Left ventricle myocardium inferior (tissue), 1 donor: ENCODE results near the gene NDUFAF7. TPM values are rescaled to one million over a fixed set of nuclear protein-coding genes. Genes with fewer than 3 reads are reported as not detected.
"Not testable (repeated sequence)": the region's sequence is repeated elsewhere in the genome, so short reads cannot be mapped to it uniquely, and the experiment has no call there.

Experiments
- DNase-seq: peaks from one replicate; pipeline ENCODE4 v3.0.0-alpha.2; 2020
- H3K27ac ChIP-seq: fragments of 200-600 bp; replicated peaks from 2 replicates; pipeline ENCODE4 v1.8.0; 2021
- H3K27me3 ChIP-seq: fragments of 200-600 bp; 2 replicates; pipeline ENCODE4 v1.8.0; 2021; ENCODE audit warnings: low read depth
- H3K36me3 ChIP-seq: fragments of 200-600 bp; 2 replicates; pipeline ENCODE4 v1.8.0; 2021
- H3K4me1 ChIP-seq: fragments of 200-600 bp; 2 replicates; pipeline ENCODE4 v1.8.0; 2021
- H3K4me3 ChIP-seq: fragments of 200-600 bp; 2 replicates; pipeline ENCODE4 v1.8.0; 2021; ENCODE audit warnings: mild to moderate bottlenecking, moderate library complexity
- H3K9me3 ChIP-seq: fragments of 200-600 bp; replicated peaks from 2 replicates; pipeline ENCODE4 v1.8.0; 2021
- intact Hi-C: fragments of 100-400 bp; cut with micrococcal nuclease; formaldehyde crosslinking; loops from one replicate; pipeline ENCODE4 v1.11.0; 2022
- total RNA-seq: library from RNA; stranded (reverse); fragmentation: NEBNext Ultra II Directional; extraction: Animal tissue kit (Norgen Biotek cat#: 25700); gene quantifications from one replicate; pipeline ENCODE4 v1.2.1, GENCODE V29; 2021
- TF ChIP-seq, protein P1 (sequence below): fragments of 200-600 bp; IDR thresholded peaks from 2 replicates; pipeline ENCODE4 v1.8.0; 2021; ENCODE audit warnings: antibody characterized with exemption, mild to moderate bottlenecking, borderline replicate concordance
- donor health status: DM: no; HTN: yes; CAD: no; lungs with severe emphysema.

The NDUFAF7 gene
- total RNA-seq, 1 donor from 2014 or later = 27.5 TPM

DNA sequence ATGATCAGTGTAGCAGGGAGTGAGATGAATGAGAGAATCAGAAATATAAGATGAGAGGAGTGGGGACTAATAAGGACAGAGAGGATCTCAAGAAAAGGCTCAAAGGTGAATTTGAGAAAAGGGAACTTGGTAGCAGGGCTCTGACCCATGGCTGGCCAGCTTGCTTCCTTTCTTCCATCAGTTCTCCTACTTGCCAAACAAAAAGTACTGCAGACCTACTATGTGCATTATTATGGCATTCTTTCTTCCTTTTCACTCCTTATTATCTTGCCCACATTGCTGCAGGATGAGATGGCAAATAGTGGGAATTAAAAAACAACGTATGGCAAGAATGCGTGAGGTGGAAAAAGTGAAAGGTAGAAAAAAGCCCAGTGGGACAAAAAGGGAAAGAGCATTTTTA, 60.2 kb downstream of the NDUFAF7 start:
- peaks cover 48% of the 10 kb centered on the region for H3K36me3 ChIP-seq
- H3K27me3 ChIP-seq = no peaks in the 10 kb centered on the region
- H3K4me1 ChIP-seq = no peaks in the 10 kb centered on the region
- DNase-seq = no peak
- no peak overlapping the region for H3K27ac ChIP-seq
- no peak overlapping the region for H3K4me3 ChIP-seq
- TF ChIP-seq, protein P1, sequence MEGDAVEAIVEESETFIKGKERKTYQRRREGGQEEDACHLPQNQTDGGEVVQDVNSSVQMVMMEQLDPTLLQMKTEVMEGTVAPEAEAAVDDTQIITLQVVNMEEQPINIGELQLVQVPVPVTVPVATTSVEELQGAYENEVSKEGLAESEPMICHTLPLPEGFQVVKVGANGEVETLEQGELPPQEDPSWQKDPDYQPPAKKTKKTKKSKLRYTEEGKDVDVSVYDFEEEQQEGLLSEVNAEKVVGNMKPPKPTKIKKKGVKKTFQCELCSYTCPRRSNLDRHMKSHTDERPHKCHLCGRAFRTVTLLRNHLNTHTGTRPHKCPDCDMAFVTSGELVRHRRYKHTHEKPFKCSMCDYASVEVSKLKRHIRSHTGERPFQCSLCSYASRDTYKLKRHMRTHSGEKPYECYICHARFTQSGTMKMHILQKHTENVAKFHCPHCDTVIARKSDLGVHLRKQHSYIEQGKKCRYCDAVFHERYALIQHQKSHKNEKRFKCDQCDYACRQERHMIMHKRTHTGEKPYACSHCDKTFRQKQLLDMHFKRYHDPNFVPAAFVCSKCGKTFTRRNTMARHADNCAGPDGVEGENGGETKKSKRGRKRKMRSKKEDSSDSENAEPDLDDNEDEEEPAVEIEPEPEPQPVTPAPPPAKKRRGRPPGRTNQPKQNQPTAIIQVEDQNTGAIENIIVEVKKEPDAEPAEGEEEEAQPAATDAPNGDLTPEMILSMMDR = no peak
- intact Hi-C loops = no loop called here
- no peaks in the 10 kb centered on the region for H3K9me3 ChIP-seq

DNA sequence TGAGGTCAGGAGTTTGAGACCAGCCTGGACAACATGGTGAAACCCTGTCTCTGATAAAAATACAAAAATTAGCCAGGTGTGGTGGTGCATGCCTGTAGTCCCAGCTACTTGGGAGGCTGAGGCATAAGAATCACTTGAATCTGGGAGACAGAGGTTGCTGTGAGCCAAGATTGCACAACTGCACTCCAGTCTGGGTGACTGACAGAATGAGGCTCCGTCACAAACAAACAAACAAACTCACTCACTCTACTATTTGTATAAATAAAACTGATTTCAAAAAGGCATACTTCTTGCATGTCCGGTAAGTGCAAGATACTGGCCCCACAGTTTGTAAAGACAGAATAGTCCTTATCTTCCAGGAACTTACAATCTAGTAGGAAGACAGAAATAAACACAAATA, 63.4 kb downstream of the NDUFAF7 start:
- H3K9me3 ChIP-seq, H3K4me1 ChIP-seq, H3K4me3 ChIP-seq, H3K27ac ChIP-seq, H3K27me3 ChIP-seq, intact Hi-C loops, DNase-seq: not testable (repeated sequence)
- H3K36me3 ChIP-seq = peaks cover 23% of the 10 kb centered on the region

DNA sequence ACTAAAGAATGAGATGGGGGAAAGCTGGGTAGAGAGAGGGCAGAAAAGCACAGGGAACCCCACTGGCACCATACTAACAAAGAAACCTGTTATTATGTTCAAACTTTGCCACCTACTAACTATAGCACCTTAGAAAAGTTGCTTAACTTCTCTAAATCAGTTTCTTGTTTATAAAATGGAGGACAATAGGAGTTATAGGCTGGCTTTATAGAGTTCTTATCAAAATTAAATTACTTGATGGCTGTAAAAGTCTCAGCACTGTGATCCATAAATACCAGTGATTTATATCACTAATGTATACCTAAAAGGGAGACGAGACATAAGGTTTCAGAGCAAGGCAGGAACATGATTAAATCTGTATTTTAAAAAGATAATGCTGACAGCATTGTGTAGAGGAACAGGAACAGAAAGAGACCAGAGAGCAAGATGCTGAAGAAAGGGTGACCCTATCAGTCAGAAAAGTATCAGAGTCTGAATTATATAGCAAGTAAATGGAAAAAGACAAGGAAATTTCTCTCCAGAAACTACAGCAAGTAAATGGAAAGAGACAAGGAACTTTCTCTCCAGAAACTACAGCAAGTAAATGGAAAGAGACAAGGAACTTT, 64.1 kb downstream of the NDUFAF7 start:
- TF ChIP-seq, protein P1 = no peak
- H3K27ac ChIP-seq = no peak overlapping the region
- no peak overlapping the region for H3K4me3 ChIP-seq
- H3K9me3 ChIP-seq = no peaks in the 10 kb centered on the region
- no peaks in the 10 kb centered on the region for H3K4me1 ChIP-seq
- DNase-seq = no peak
- no peaks in the 10 kb centered on the region for H3K27me3 ChIP-seq
- H3K36me3 ChIP-seq = peaks cover 17% of the 10 kb centered on the region
- intact Hi-C loops = no loop called here

DNA sequence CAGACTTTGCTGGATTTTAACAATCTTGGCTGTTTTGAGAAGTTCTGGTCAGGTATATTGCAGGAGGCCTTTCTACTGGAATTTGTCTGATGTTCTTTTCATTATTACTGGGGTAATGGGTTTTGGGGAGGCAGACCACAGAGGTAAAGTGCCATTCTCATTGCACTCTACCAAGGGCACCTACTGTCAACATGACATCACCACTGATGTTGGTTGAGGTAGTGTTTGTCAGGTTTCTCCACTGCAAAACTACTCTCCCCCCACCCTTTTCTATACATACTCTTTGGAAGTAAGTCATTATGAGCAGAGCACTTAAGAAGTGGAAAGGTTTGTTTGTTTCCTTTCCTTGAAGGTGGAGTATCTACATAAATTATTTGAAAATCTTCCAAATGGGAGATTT, 66.2 kb downstream of the NDUFAF7 start:
- intact Hi-C loops = no loop called here
- no peaks in the 10 kb centered on the region for H3K27me3 ChIP-seq
- no peaks in the 10 kb centered on the region for H3K9me3 ChIP-seq
- H3K4me3 ChIP-seq = no peak overlapping the region
- H3K4me1 ChIP-seq = peaks cover 9% of the 10 kb centered on the region
- TF ChIP-seq, protein P1 = no peak
- no peak overlapping the region for H3K27ac ChIP-seq
- no peak for DNase-seq
- peaks cover 3% of the 10 kb centered on the region for H3K36me3 ChIP-seq

Other genes with a start within 250 kb of the NDUFAF7 start
- gene HEATR5B, start 147.3 kb upstream of the NDUFAF7 start, total RNA-seq = 20.0 TPM
- 6.3 TPM for gene GPATCH11, start 147.1 kb upstream of the NDUFAF7 start, total RNA-seq
- 23.8 TPM for gene EIF2AK2, start 74.7 kb upstream of the NDUFAF7 start, total RNA-seq
- gene SULT6B1, start 43.0 kb upstream of the NDUFAF7 start, total RNA-seq = not detected
- 61.3 TPM for gene CEBPZOS, start 35.2 kb upstream of the NDUFAF7 start, total RNA-seq
- gene CEBPZ, start 62 bp upstream of the NDUFAF7 start, total RNA-seq = 25.3 TPM
- gene PRKD3, start 93.2 kb downstream of the NDUFAF7 start, total RNA-seq = 14.8 TPM
- gene QPCT, start 113.0 kb downstream of the NDUFAF7 start, total RNA-seq = 2.0 TPM